Measurements from ENCODE around the gene OTUB1. TPM values are rescaled to one million over a fixed set of nuclear protein-coding genes. Genes with fewer than 3 reads are reported as not detected.

OTUB1 gene
- total and polyA plus RNA-seq, 9 of the 15 experiments (the other 6 are each of a cell fraction or from before 2014, with no cell fraction given), result 29.5 to 134 (median 66.1) TPM

DNA sequence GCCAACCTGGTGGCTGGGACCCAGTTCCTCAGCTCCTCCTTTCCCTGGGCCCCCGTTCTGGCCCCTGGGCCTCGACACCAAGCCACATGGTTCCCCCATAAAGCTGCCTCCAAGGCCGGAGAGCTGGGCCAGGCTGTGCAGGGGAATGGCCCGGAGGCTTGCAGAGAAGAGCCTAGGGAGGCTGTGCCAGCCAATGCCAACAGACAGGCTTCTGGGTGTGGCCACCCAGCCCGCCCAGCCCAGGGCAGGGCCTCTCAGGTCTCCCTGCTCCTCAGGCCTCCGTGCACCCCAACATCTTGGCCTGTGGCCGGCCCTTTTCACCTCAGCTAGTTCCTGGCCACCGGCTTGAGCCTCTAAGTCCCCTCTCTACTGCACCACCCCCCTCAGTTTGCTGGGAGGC is 32.1 kb downstream of the OTUB1 start (continued):
- TF ChIP-seq, protein P1, sequence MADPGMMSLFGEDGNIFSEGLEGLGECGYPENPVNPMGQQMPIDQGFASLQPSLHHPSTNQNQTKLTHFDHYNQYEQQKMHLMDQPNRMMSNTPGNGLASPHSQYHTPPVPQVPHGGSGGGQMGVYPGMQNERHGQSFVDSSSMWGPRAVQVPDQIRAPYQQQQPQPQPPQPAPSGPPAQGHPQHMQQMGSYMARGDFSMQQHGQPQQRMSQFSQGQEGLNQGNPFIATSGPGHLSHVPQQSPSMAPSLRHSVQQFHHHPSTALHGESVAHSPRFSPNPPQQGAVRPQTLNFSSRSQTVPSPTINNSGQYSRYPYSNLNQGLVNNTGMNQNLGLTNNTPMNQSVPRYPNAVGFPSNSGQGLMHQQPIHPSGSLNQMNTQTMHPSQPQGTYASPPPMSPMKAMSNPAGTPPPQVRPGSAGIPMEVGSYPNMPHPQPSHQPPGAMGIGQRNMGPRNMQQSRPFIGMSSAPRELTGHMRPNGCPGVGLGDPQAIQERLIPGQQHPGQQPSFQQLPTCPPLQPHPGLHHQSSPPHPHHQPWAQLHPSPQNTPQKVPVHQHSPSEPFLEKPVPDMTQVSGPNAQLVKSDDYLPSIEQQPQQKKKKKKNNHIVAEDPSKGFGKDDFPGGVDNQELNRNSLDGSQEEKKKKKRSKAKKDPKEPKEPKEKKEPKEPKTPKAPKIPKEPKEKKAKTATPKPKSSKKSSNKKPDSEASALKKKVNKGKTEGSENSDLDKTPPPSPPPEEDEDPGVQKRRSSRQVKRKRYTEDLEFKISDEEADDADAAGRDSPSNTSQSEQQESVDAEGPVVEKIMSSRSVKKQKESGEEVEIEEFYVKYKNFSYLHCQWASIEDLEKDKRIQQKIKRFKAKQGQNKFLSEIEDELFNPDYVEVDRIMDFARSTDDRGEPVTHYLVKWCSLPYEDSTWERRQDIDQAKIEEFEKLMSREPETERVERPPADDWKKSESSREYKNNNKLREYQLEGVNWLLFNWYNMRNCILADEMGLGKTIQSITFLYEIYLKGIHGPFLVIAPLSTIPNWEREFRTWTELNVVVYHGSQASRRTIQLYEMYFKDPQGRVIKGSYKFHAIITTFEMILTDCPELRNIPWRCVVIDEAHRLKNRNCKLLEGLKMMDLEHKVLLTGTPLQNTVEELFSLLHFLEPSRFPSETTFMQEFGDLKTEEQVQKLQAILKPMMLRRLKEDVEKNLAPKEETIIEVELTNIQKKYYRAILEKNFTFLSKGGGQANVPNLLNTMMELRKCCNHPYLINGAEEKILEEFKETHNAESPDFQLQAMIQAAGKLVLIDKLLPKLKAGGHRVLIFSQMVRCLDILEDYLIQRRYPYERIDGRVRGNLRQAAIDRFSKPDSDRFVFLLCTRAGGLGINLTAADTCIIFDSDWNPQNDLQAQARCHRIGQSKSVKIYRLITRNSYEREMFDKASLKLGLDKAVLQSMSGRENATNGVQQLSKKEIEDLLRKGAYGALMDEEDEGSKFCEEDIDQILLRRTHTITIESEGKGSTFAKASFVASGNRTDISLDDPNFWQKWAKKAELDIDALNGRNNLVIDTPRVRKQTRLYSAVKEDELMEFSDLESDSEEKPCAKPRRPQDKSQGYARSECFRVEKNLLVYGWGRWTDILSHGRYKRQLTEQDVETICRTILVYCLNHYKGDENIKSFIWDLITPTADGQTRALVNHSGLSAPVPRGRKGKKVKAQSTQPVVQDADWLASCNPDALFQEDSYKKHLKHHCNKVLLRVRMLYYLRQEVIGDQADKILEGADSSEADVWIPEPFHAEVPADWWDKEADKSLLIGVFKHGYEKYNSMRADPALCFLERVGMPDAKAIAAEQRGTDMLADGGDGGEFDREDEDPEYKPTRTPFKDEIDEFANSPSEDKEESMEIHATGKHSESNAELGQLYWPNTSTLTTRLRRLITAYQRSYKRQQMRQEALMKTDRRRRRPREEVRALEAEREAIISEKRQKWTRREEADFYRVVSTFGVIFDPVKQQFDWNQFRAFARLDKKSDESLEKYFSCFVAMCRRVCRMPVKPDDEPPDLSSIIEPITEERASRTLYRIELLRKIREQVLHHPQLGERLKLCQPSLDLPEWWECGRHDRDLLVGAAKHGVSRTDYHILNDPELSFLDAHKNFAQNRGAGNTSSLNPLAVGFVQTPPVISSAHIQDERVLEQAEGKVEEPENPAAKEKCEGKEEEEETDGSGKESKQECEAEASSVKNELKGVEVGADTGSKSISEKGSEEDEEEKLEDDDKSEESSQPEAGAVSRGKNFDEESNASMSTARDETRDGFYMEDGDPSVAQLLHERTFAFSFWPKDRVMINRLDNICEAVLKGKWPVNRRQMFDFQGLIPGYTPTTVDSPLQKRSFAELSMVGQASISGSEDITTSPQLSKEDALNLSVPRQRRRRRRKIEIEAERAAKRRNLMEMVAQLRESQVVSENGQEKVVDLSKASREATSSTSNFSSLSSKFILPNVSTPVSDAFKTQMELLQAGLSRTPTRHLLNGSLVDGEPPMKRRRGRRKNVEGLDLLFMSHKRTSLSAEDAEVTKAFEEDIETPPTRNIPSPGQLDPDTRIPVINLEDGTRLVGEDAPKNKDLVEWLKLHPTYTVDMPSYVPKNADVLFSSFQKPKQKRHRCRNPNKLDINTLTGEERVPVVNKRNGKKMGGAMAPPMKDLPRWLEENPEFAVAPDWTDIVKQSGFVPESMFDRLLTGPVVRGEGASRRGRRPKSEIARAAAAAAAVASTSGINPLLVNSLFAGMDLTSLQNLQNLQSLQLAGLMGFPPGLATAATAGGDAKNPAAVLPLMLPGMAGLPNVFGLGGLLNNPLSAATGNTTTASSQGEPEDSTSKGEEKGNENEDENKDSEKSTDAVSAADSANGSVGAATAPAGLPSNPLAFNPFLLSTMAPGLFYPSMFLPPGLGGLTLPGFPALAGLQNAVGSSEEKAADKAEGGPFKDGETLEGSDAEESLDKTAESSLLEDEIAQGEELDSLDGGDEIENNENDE (IDR thresholded peaks at IDR 0.05; ENCODE audit: low read depth, low read length), result no peak
- no peak for TF ChIP-seq FOXK2 (conservative IDR thresholded peaks at IDR 0.05 in 1 of 2, IDR thresholded peaks at IDR 0.05 in 1 of 2; ENCODE audit: low read depth in 2 of 2)
- no peak for TF ChIP-seq ZNF696 (CRISPR knock-in tag; conservative IDR thresholded peaks at IDR 0.05)
- TF ChIP-seq ATF1 (CRISPR knock-in tag; IDR thresholded peaks at IDR 0.05), result no peak
- no peak for TF ChIP-seq ATF1 (tag; IDR thresholded peaks at IDR 0.05)
- TF ChIP-seq CBFB (CRISPR knock-in tag; IDR thresholded peaks at IDR 0.05), result no peak
- TF ChIP-seq CREB1 (IDR thresholded peaks at IDR 0.05), result no peak
- no peak for TF ChIP-seq CREB1 (CRISPR knock-in tag; IDR thresholded peaks at IDR 0.05)
- no peak for TF ChIP-seq STAG1 (CRISPR knock-in tag; IDR thresholded peaks at IDR 0.05; ENCODE audit: borderline replicate concordance)
- TF ChIP-seq NFATC3 (IDR thresholded peaks at IDR 0.05), result no peak
- no peak for TF ChIP-seq TRIM24 (IDR thresholded peaks at IDR 0.05)

Data from K562 (cell line).